HG03571 (cell line): ENCODE measurements around the gene FAM163B.

Source experiments
- ATAC-seq: cut with Tn5 transposase; IDR thresholded peaks from one replicate; pipeline ENCODE4 v1.9.1; 2021; ENCODE audit not compliant: unreplicated experiment

FAM163B gene

DNA sequence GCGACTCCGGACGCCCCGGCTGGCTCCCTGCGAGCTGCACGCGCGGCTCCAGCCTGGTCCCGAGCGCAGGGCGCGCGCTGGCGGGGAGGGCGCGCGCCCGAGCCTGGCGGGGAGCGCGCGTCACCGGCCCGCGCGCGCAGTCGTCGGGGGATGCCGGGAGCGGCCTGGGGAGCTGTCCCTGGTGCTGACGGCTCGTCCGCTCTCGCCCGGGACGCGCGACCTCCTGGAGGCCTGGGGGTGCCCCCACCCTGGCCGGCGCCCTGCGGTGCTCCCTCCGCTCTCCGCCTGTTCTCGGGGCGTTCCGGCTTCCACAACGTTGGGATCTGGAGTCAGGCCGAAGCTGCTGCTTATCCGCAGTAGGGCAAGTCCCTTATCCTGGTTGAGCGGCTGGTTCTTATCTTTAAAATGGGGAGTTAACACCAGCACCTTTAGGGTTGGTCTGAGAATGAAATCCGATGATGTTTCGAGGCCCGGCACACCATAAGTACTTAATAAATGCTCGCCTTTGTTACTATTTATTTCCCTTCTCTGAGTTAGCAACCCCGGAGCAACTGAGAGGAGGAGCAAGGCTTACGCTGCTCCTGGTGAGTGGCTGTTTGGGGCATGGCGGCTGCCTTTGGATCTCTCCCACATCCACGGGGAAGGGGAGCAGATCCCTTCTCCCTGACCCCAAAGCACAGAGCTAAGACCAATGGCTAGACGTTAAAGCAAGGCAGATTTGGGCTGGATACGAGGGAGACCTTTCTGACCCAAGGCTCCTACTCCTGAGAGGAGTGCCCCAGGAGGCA, at the start of gene FAM163B:
Gene FAM163B (minus strand): TSS at position 79 of the 788 bp plus-strand sequence. CDS start 29,166 bp downstream, outside the sequence.
- ATAC-seq, result no peak

DNA sequence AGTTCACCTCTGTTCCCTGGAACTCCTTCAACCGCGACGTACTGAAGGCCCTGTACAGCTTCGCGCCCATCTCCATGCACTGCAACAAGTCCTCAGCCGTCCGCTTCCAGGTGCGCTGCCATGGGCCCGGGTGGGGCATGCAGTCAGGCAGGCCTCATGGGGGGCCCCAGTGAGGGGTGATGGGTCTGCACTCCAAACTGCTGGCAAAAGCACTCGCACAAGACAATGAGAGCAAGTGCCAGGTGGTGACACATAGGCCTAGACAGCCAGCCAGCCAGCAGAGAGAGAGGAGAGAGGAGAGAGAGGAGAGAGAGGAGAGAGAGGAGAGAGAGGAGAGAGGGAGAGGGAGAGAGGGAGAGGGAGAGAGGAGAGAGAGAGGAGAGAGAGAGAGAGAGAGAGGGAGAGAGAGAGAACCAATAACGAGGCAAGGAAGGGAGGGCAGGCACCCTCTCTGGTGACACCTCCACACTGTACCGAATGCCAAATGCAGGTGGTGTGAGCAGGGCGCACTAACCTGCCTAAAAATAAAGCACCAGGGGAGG, 48.0 kb upstream of the FAM163B start:
- no peak for ATAC-seq

DNA sequence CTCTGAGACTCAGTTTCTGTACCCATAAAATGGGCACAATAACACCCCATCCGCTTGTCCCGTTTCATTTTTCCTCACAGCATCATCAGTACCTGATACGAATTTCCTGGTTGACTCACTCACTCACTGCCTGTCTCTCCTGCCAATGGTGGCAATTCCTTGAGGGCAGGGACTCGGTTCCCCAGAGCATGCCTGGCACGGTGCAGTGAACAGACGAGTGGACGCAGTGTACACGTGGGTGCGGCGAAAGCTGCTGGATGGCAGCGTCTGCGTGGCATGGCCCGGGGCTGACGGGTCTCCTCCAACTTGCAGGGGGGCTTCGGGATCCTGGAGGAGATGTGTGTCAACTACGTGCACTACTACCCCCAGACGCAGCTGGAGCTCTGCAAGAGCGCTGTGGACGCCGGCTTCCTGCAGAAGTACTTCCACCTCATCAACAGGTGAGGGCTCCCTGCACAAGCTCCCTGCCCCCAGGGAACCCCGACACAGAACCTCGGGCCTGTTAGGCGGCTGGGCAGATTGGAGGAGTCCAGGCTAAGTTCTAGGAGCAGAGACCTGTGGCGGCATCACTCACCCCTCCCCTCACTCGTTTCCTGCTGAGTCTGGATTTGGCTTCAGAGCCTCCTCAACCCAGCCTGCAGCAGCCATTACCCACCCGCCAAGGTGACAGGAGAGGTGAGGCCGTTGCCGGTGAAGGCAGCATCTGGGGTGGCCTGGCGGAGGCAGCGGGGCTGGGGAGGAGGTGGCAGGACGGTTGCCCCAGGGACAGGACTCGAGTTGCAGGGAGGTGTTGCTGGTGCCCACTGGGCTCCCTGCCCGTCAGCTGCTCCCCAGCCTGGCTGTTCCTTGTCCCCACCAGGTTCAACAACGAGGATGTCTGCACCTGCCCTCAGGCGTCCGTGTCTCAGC, 47.3 kb upstream of the FAM163B start:
- no peak for ATAC-seq

DNA sequence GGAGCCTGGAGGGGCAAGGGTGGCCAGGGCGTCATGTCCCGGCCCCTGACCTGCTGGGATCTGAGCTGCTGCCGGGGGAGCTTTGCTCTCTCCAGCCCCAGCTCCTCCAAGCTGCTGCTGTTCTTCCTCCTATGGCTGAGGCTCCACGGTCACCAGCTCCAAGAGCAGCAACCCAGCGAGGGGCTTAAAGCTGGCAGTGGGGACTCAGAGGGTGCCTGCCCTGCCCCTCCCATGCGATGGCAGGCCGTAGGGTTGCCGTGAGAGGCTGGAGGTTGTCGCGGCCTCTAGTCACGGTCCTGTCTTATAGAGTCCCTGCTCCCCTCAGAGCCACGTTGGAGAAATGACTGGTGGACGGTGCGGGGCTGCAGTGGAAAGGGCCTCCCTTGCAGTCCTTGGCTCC, 46.5 kb upstream of the FAM163B start:
- ATAC-seq, result no peak

DNA sequence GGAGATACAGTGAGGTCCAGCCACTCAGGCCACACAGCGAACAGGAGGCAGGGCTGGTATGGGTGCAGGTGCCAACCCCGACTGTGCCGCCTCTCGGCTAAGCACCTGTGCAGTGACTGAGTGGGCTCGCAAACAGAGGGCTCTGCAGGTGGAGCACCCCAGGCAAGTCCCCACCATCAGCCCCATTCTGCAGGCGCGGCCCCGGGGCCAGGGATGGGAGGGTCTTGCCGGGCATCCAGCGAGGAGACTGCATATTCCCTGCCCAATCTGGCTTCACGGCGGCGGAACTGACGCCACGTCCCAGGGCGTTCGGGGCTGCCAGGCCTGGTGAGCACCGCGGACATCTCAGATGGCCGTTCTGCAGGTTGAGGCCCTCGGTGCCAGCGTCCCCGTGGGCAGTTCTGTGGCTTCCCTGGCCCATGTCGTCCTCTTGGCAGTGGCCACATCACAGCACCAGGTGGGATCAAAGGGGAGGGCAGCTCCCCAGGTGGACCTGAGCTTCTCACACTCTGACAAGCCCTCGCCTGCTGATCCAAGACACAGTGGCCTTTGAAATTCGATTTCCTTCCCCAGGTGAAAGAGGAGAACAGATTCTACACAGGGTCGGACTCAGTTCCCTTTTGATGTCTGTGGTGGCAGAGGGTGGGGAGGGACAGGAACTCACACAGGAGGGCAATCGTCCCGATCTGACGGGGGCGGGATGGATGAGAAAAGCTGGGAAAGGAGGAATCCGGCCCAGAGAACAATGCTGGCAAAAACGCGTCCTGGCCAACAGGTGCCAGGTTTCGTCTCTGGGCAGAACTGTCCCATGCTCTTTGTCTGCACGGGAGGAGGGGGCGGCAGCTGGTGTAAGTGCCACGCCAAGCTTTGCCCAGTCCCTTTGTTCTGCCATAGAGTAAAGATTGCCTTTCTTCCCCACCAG, 45.8 kb upstream of the FAM163B start:
- no peak for ATAC-seq

DNA sequence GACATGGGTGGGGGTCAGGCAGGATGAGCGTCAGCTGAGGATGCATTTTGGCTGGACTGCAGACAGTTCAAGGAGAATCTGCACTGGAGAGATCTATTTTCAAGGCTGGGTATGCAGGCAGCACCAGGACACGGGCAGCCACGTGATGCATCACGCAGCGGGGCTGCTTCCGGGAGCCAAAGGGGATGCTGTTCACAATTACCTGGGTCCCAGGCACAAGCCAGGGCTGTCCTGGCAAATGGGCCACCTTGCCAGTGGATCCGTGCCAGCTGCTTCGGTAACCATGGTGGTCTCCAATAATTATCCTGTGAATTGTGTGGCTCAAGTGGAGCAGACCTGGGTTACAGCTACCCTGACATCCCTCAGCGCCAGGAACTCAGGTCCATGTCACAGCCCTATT, 44.4 kb upstream of the FAM163B start:
- no peak for ATAC-seq

DNA sequence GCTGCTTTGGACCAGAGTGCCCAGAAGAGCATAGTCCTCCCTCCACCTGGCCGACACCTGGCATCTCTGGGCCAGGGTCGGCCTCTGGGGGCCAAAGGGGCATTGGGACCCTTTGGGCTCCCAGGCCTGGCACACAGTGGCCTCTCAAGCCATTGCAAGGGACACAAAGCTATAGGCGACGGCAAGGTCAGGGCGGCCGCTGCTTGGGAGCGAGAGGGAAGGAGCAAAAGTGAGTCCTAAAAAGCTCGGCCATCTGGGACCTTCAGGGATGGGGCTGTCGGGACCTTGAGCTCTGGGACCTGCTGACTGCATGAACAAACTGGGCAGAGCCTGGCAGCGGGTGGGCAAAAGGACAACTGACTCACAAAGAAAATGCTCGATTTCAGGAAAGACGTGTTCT, 40.8 kb upstream of the FAM163B start:
- no peak for ATAC-seq

DNA sequence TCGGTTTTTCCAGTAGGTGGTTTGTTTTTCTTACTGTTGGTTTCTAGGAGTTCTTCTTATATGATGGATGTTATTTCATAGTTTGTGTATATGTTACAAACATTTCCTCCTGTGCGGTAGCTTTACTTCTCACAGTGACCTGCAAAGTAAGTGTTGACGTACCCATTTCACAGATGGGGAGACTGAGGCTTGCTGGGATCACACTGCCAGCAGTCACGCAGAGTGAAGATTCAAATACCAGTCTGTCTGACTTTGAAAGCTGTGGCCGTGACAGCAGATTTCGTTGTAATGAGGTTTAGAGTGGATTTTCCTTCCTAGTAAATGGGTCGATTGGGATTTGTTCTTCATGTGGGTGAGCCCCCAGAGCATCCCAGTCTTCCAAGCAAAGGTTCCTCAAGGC, 40.0 kb upstream of the FAM163B start:
- no peak for ATAC-seq

DNA sequence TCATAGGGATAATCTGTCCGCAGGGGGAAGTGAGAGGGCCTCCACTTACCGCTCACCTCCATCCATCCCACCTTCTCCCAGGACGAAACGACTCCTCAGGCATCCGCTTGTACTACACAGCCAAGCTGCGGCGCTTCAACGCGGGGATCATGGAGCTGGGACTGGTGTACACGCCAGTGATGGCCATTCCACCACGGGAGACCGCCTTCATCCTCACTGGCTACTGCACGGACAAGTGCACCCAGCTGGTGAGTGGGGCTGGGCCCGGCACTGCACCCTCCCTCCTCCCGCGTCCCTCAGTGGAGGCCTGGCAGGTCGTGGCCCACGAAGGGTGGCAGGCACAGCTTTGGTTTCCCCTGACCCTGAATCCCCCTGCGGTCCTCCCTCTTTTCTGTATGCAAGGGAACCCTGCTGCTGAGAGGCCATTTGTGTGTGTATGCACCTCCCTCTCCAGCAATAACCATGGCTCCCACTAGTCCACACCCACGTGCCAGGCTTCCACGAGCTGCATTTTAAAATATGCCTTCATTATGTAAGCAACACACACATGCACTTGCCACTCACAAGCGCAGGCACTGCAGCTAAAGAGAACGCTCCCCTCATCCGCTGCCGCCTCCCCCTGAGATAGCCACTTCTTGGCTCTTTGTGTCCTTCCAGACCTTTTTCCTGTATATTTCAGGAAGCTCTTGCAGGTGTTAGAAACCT, 38.7 kb upstream of the FAM163B start:
- no peak for ATAC-seq

DNA sequence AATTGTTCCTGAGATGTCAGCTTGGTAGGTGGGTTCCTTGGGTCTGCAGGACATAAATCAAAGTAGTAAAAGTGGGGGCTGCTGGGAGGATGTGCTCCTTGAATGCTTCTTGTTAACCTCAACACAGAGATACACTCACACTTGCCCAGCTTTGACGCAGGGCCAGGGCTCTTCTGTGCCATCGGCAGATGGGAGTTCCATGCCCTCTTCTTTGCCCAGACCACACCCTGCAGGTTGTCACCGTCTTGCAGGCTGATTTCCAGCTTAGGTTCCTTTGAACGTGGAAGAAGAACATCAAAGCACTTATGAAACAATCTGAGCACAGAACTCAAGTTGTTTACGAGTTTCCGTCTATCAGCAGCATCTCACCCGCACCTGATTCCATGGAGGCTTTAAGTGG, 38.0 kb upstream of the FAM163B start:
- ATAC-seq, result no peak

DNA sequence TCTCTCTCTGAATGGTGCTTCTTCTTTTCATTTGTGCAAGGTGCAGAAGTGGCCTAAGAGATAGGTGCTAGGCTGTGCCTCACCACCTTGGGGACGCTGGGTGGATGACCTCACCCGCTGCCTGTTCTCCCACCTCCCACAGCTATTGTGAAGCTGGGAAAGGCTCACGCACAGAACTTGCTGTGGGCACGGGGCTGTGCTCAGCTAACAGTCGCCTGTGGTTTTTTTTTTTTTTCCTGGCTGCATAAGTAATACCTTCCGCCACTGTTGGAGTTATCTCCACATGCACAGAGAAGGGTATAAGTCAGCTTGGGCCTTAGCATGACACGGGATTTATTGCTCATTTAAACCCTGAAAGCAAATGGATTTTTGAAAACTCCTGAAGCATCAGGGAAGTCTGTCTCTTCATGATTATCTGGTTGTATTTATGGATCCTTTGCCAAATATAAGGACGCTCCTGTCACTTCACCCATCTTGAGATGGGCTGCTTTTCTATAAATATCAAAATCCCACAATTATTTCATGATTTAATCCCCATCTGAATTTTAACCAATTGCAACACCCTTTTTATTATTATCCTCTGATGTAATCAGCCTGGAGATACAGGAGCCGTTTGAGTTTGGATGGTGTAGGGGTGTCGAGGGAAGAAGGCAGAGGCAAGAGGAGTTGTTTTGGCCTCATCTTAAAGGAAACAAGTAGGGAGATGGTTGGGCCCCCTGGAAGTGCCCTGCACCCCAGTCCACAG, 36.0 kb upstream of the FAM163B start:
- no peak for ATAC-seq

DNA sequence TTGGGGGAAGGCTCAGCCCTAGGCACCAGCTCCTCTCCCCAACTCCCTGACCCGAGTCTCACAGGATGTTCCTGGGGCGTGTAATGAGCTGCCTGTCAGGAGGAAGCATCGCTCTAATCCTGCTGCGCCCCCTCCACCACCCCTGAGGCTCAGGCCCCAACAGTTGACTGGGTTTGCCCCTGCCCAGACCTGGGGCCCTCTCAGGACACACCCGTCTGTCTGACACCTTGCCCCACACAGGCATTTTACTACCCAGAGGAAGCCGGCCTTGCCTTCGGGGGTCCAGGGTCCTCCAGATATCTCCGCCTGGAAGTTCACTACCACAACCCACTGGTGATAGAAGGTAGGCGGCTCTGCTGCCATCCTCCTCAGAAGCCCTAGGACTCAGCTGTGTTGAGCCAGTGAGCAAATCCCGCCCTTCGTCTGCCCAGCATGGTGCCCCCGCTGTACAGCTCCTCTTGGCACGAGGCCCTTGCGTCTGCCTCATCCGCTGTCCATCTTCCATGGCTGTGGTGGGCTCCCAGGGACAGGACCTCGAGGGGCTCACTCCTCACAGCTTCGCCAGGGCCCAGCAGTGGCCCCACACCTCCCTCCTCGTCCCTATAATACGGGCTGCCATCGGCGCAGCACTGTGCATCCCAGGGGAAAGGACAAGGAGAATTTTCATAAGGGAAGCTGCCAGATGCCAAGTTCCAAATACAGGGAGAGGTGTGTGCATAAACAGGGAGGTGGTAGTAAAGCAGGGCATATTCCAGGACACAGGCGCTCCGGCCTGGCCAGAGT, 35.0 kb upstream of the FAM163B start:
- no peak for ATAC-seq

DNA sequence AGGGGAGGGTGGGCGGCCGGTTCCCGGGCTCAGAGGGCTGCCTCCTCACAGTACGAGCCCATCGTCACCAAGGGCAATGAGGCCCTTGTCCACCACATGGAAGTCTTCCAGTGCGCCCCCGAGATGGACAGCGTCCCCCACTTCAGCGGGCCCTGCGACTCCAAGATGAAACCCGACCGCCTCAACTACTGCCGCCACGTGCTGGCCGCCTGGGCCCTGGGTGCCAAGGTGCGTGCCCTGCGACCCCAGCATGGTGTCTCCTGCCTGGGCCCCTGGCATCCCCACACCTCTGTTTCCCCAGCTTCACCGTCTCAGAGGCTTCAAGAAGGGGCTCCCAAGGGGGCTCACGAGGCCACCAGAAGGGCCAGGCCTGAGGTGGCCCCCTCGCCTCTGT, 34.2 kb upstream of the FAM163B start:
- no peak for ATAC-seq

DNA sequence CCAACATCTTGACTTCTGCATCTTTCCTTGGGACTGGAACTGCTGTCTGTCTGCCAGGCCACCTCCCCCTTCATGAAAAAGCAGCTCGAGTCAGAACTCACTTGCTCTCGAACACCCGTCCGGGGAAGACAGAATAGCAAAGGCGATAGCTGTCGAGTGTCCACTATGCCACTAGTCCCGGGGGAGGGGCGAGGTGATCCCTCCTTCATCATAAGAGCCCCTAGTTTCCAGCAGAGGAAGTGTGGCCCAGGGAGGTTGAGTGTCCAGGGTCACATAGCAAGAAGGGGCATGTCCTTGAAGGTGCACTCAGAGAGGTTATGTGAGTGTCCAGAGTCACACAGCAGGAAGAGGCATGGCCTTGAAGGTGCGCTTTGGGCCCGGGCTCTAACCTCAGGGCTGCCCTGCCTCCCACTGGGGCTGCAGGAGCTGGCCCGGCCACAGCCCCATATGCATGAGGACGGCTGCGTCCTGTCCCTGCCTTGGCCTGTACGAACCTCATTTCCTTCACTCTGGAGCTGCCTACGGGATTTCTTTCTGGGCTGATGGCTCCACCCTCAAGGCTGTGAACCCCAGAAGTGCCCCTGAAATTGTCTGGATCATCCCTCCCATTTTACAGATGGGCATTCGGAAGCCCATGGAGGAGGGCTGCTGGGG, 33.6 kb upstream of the FAM163B start:
- no peak for ATAC-seq

DNA sequence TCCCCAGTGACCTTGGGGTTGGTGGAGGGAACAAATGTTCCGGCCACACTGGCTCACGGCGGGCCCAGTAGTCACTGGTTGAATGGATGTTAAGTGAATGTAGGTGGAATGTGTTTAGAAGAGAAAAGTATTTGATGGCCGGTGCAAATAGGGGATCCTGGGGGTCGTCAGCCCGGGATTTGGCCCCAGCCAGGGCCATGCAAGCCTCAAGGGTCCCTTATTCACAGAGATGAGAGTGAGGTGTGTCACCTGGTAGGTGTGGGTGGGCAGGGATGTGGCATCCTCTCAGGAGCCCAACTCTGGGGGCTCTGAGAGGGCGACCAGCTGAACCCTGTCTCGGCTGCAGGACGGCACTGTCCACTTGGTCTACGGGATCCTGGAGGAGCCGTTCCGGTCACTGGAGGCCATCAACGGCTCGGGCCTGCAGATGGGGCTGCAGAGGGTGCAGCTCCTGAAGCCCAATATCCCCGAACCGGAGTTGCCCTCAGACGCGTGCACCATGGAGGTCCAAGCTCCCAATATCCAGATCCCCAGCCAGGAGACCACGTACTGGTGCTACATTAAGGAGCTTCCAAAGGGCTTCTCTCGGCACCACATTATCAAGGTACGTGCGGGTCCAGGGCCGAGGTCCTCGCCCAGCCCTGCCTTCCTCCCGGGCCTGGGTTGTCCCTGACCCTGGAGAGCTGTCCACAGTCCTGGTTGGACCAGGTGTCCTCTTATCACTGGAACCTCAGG, 32.8 kb upstream of the FAM163B start:
- ATAC-seq, result no peak

DNA sequence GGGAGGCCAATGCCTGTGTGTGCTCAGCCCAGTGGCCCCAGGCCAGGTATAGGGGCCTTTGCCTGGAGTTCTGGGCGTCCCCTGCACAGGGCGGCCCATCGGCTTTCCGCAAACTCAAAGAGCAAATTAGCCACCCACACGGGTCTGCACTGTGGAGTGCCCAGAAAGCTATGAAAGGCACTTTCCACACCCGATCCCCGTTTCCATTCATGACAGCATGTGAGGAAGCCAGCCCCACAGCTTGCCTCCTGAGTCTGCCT, 32.1 kb upstream of the FAM163B start:
- ATAC-seq, result no peak

DNA sequence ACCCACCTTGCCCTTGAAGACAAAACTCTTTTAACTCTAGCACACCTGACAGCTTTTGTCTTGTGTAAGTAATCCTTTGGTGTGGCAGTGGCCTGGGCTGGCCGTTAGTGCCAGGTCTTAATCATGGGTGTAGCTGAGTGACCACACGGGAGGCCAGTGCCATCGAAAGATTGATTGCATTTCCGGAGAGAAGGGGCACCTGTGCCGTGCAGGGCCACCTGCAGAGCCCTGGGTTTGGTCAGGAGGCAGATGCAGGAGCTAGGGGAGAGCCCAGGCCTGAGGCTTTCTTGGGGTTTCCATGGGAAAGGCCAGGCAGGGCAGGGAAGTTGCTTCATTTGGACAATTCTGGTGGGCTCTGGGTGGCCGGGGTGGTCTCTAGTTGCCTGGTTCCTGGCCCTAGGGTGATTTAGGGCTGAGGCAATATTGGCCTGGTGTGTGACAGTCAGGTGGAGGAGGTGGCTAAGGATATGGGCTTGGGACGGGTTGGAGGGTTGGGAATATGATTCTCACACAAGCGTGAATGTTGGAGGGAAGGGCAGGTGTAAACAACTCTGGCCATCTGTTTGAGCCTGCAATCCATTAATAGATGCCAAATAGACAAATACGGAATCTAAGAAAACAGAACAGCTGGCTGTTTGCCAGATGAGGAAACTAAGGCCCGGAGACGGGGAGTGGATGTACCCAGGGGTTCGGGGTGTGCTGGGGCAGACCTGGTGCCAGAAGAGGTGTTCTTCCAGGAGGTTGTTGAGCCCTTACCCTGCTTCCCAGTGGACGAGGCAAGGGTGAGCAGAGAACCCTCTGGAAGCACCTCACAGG, 31.6 kb upstream of the FAM163B start:
- no peak for ATAC-seq
